Measurements from ENCODE around the gene PAQR9.

The PAQR9 gene

DNA sequence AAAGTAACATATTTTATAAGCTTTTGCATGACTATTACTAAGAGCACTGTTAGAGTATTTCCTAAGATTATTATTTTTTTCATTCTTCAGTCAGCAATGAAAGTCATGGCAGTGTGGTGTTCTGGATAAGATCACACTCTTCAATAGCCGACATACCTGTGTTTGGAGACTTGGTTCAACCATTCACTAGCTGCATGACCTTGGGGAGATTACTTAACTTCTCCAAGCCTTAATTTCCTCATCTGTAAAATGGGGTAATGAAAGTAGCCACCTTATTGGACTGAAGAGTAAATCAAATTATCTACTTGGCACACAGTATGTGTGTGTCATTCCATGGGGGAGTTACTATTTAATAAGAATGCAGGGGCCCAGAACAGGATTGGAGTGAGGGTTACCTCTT lies 50.0 kb downstream of the PAQR9 start:
- in situ Hi-C loops (cut with HindIII; ENCODE audit: low pct_ligation_motif_present, low sequenced_read_pairs): no loop called here
- TF ChIP-seq, protein P1, sequence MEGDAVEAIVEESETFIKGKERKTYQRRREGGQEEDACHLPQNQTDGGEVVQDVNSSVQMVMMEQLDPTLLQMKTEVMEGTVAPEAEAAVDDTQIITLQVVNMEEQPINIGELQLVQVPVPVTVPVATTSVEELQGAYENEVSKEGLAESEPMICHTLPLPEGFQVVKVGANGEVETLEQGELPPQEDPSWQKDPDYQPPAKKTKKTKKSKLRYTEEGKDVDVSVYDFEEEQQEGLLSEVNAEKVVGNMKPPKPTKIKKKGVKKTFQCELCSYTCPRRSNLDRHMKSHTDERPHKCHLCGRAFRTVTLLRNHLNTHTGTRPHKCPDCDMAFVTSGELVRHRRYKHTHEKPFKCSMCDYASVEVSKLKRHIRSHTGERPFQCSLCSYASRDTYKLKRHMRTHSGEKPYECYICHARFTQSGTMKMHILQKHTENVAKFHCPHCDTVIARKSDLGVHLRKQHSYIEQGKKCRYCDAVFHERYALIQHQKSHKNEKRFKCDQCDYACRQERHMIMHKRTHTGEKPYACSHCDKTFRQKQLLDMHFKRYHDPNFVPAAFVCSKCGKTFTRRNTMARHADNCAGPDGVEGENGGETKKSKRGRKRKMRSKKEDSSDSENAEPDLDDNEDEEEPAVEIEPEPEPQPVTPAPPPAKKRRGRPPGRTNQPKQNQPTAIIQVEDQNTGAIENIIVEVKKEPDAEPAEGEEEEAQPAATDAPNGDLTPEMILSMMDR (IDR thresholded peaks at IDR 0.05; ENCODE audit: low read depth, low read length, missing control alignments): no peak
- Histone ChIP-seq H3K36me3 (replicated peaks) (no peaks in the 10 kb centered on the region), H3K27ac (no peak overlapping the region), H3K27me3 (replicated peaks) (no peaks in the 10 kb centered on the region), H3K4me3 (ENCODE audit: low read depth, low read length) (no peak overlapping the region)
- DNase-seq: no peak

DNA sequence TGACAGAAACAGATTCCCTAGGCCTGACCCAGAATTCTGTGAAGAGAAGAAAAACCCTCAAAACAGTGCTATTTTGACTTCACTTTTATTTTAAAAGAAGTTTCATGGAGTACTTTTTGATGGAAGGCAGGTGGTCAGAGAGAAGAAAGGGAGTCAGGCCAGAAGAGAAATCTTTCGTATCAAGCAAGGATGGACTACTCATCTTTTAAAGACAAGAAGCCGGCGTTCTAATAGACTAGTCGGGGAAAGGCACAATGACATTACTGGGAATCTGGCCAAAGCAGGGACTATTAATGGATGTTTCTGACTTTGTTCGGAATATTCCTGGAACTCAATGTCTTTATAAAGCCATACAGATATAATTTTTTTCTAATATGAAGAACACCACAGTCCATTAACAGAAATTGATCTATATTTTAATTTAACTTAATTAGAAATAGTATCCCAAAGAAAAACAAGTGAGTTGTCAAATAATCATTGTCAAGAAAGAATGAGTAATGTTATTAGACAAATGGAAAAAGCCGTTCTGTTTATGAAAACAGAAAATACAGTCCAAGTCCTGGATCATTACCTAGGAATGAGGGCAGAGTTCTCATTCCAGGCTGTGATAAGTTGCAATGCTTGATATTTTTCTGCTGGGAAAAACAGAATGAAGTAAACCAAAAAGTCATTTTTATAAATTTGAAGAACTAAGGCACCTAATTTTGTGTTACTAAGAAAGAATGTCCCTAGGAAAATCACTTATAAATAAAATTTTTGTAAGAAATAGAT lies 50.9 kb downstream of the PAQR9 start:
- in situ Hi-C loops (cut with HindIII; ENCODE audit: low pct_ligation_motif_present, low sequenced_read_pairs): no loop called here
- TF ChIP-seq, protein P1 (IDR thresholded peaks at IDR 0.05; ENCODE audit: low read depth, low read length, missing control alignments): no peak
- H3K27me3 ChIP-seq (replicated peaks): no peaks in the 10 kb centered on the region
- H3K36me3 ChIP-seq (replicated peaks): no peaks in the 10 kb centered on the region
- no peak for DNase-seq
- no peak overlapping the region for H3K4me3 ChIP-seq (ENCODE audit: low read depth, low read length)
- no peak overlapping the region for H3K27ac ChIP-seq

All from brain microvascular endothelial cell (primary cell).